ENCODE data around the gene CLEC4M.
"Not testable (repeated sequence)": the region's sequence is repeated elsewhere in the genome, so short reads cannot be mapped to it uniquely, and the experiment has no call there.

Gene CLEC4M

GRCh38 chr19:7746306-7746705 lies 16.7 kb upstream of the CLEC4M start:
- DNase-seq; H3K4me1 ChIP-seq (ENCODE audit: control insufficient read depth, low read depth, low read length); H3K56ac ChIP-seq (ENCODE audit: low read length); H3K4ac ChIP-seq (ENCODE audit: low read depth, low read length); H3K23ac ChIP-seq (ENCODE audit: low read length); H2AK5ac ChIP-seq (ENCODE audit: low read length); H2BK120ac ChIP-seq (ENCODE audit: low read depth, low read length); H3K27ac ChIP-seq (ENCODE audit: low read depth, low read length); H3K4me2 ChIP-seq (ENCODE audit: low read length); H3K18ac ChIP-seq (ENCODE audit: low read length); H2BK5ac ChIP-seq (ENCODE audit: low read length); H4K5ac ChIP-seq (ENCODE audit: low read length); H3K4me3 ChIP-seq (ENCODE audit: low read length); H3K9ac ChIP-seq (ENCODE audit: low read length); H3K27me3 ChIP-seq (ENCODE audit: insufficient read depth, low read length, poor library complexity); H3K79me2 ChIP-seq (ENCODE audit: control insufficient read depth, insufficient read depth, low read length); H3K79me1 ChIP-seq (ENCODE audit: low read length); H3K36me3 ChIP-seq (ENCODE audit: control insufficient read depth, insufficient read depth, low read length); H2BK15ac ChIP-seq (replicated peaks; ENCODE audit: low read depth); H4K8ac ChIP-seq (ENCODE audit: low read depth, low read length): not testable (repeated sequence)
- no CpG with 5 or more reads among the region's 4 CpGs for WGBS (ENCODE audit: extremely low coverage, insufficient coverage, low lambda C conversion rate)

GRCh38 chr19:7746903-7747884 lies 15.8 kb upstream of the CLEC4M start, which contains the start of gene CD209:
CD209 (minus strand) TSS chr19:7747534; CDS start chr19:7747511, 23 bp downstream.
- no peaks in the 10 kb centered on the region for H3K36me3 ChIP-seq (ENCODE audit: control insufficient read depth, insufficient read depth, low read length)
- WGBS (ENCODE audit: extremely low coverage, insufficient coverage, low lambda C conversion rate) = no CpG with 5 or more reads among the region's 7 CpGs

GRCh38 chr19:7748171-7748570 lies 14.9 kb upstream of the CLEC4M start:
- H3K4me1 ChIP-seq (ENCODE audit: control insufficient read depth, low read depth, low read length) = no peaks in the 10 kb centered on the region
- H3K9ac ChIP-seq (ENCODE audit: low read length) = no peak overlapping the region
- H3K4ac ChIP-seq (ENCODE audit: low read depth, low read length) = no peak overlapping the region
- no peak overlapping the region for H2BK120ac ChIP-seq (ENCODE audit: low read depth, low read length)
- no peaks in the 10 kb centered on the region for H3K79me2 ChIP-seq (ENCODE audit: control insufficient read depth, insufficient read depth, low read length)
- H3K23ac ChIP-seq (ENCODE audit: low read length) = no peak overlapping the region
- H3K79me1 ChIP-seq (ENCODE audit: low read length) = no peaks in the 10 kb centered on the region
- no peak overlapping the region for H4K8ac ChIP-seq (ENCODE audit: low read depth, low read length)
- no peak overlapping the region for H3K27ac ChIP-seq (ENCODE audit: low read depth, low read length)
- H3K18ac ChIP-seq (ENCODE audit: low read length) = no peak overlapping the region
- no peak overlapping the region for H2BK5ac ChIP-seq (ENCODE audit: low read length)
- no peak overlapping the region for H2BK15ac ChIP-seq (replicated peaks; ENCODE audit: low read depth)
- no peak for DNase-seq
- no peak overlapping the region for H3K56ac ChIP-seq (ENCODE audit: low read length)
- no peak overlapping the region for H3K4me2 ChIP-seq (ENCODE audit: low read length)
- H3K36me3 ChIP-seq (ENCODE audit: control insufficient read depth, insufficient read depth, low read length) = no peaks in the 10 kb centered on the region
- no peaks in the 10 kb centered on the region for H3K27me3 ChIP-seq (ENCODE audit: insufficient read depth, low read length, poor library complexity)
- H3K4me3 ChIP-seq (ENCODE audit: low read length) = no peak overlapping the region
- no peak overlapping the region for H4K5ac ChIP-seq (ENCODE audit: low read length)
- WGBS (ENCODE audit: extremely low coverage, insufficient coverage, low lambda C conversion rate) = no CpG with 5 or more reads among the region's 2 CpGs
- H2AK5ac ChIP-seq (ENCODE audit: low read length) = no peak overlapping the region

More at GRCh38 chr19:7746903-7747884, 15.8 kb upstream of the CLEC4M start, which contains the start of gene CD209:
- H3K4me3 ChIP-seq (ENCODE audit: low read length) = no peak within 1 kb of the TSS
- H3K79me2 ChIP-seq (ENCODE audit: control insufficient read depth, insufficient read depth, low read length) = no peaks in the 10 kb centered on the region
- H2BK15ac ChIP-seq (replicated peaks; ENCODE audit: low read depth) = no peak within 1 kb of the TSS
- H3K27ac ChIP-seq (ENCODE audit: low read depth, low read length) = no peak within 1 kb of the TSS
- H2AK5ac ChIP-seq (ENCODE audit: low read length) = no peak within 1 kb of the TSS
- H4K8ac ChIP-seq (ENCODE audit: low read depth, low read length) = no peak within 1 kb of the TSS
- H2BK120ac ChIP-seq (ENCODE audit: low read depth, low read length) = no peak within 1 kb of the TSS
- H3K4ac ChIP-seq (ENCODE audit: low read depth, low read length) = no peak within 1 kb of the TSS
- no peak within 1 kb of the TSS for H3K18ac ChIP-seq (ENCODE audit: low read length)
- H3K23ac ChIP-seq (ENCODE audit: low read length) = no peak within 1 kb of the TSS
- H2BK5ac ChIP-seq (ENCODE audit: low read length) = no peak within 1 kb of the TSS
- no peak within 1 kb of the TSS for H3K56ac ChIP-seq (ENCODE audit: low read length)
- no peaks in the 10 kb centered on the region for H3K79me1 ChIP-seq (ENCODE audit: low read length)
- H3K9ac ChIP-seq (ENCODE audit: low read length) = no peak within 1 kb of the TSS
- H3K4me1 ChIP-seq (ENCODE audit: control insufficient read depth, low read depth, low read length) = no peaks in the 10 kb centered on the region
- DNase-seq = no peak
- H4K5ac ChIP-seq (ENCODE audit: low read length) = no peak within 1 kb of the TSS
- H3K27me3 ChIP-seq (ENCODE audit: insufficient read depth, low read length, poor library complexity) = no peaks in the 10 kb centered on the region
- no peak within 1 kb of the TSS for H3K4me2 ChIP-seq (ENCODE audit: low read length)

- H3K4me3 ChIP-seq (ENCODE audit: low read length) = no peak overlapping the region
- WGBS (ENCODE audit: extremely low coverage, insufficient coverage, low lambda C conversion rate) = no CpG with 5 or more reads among the region's 4 CpGs
Observed at GRCh38 chr19:7748756-7749155, 14.3 kb upstream of the CLEC4M start.

GRCh38 chr19:7751157-7751783 lies 11.8 kb upstream of the CLEC4M start:
- Histone ChIP-seq H3K36me3 (ENCODE audit: control insufficient read depth, insufficient read depth, low read length) (no peaks in the 10 kb centered on the region), H2BK120ac (ENCODE audit: low read depth, low read length) (no peak overlapping the region), H2BK5ac (ENCODE audit: low read length) (no peak overlapping the region), H4K5ac (ENCODE audit: low read length) (no peak overlapping the region), H3K27ac (ENCODE audit: low read depth, low read length) (no peak overlapping the region), H2AK5ac (ENCODE audit: low read length) (no peak overlapping the region), H3K79me2 (ENCODE audit: control insufficient read depth, insufficient read depth, low read length) (no peaks in the 10 kb centered on the region), H3K56ac (ENCODE audit: low read length) (no peak overlapping the region), H3K18ac (ENCODE audit: low read length) (no peak overlapping the region), H3K4me1 (ENCODE audit: control insufficient read depth, low read depth, low read length) (no peaks in the 10 kb centered on the region), H3K27me3 (ENCODE audit: insufficient read depth, low read length, poor library complexity) (no peaks in the 10 kb centered on the region), H4K8ac (ENCODE audit: low read depth, low read length) (no peak overlapping the region), H3K4me2 (ENCODE audit: low read length) (no peak overlapping the region), H3K4me3 (ENCODE audit: low read length) (no peak overlapping the region), H2BK15ac (replicated peaks; ENCODE audit: low read depth) (no peak overlapping the region), H3K79me1 (ENCODE audit: low read length) (no peaks in the 10 kb centered on the region), H3K9ac (ENCODE audit: low read length) (no peak overlapping the region), H3K23ac (ENCODE audit: low read length) (no peak overlapping the region), H3K4ac (ENCODE audit: low read depth, low read length) (no peak overlapping the region)
- no peak for DNase-seq
- no CpG with 5 or more reads among the region's 12 CpGs for WGBS (ENCODE audit: extremely low coverage, insufficient coverage, low lambda C conversion rate)

More at GRCh38 chr19:7748756-7749155, 14.3 kb upstream of the CLEC4M start:
- Histone ChIP-seq H3K36me3 (ENCODE audit: control insufficient read depth, insufficient read depth, low read length) (no peaks in the 10 kb centered on the region), H2AK5ac (ENCODE audit: low read length) (no peak overlapping the region), H3K4ac (ENCODE audit: low read depth, low read length) (no peak overlapping the region), H3K56ac (ENCODE audit: low read length) (no peak overlapping the region), H3K4me2 (ENCODE audit: low read length) (no peak overlapping the region), H3K23ac (ENCODE audit: low read length) (no peak overlapping the region), H3K27ac (ENCODE audit: low read depth, low read length) (no peak overlapping the region), H2BK15ac (replicated peaks; ENCODE audit: low read depth) (no peak overlapping the region), H3K79me1 (ENCODE audit: low read length) (no peaks in the 10 kb centered on the region), H3K4me1 (ENCODE audit: control insufficient read depth, low read depth, low read length) (no peaks in the 10 kb centered on the region), H2BK120ac (ENCODE audit: low read depth, low read length) (no peak overlapping the region), H3K79me2 (ENCODE audit: control insufficient read depth, insufficient read depth, low read length) (no peaks in the 10 kb centered on the region), H3K18ac (ENCODE audit: low read length) (no peak overlapping the region), H4K5ac (ENCODE audit: low read length) (no peak overlapping the region), H3K27me3 (ENCODE audit: insufficient read depth, low read length, poor library complexity) (no peaks in the 10 kb centered on the region), H2BK5ac (ENCODE audit: low read length) (no peak overlapping the region), H3K9ac (ENCODE audit: low read length) (no peak overlapping the region), H4K8ac (ENCODE audit: low read depth, low read length) (no peak overlapping the region)
- peak; percentile 88 for DNase-seq
